Neural cell (in vitro differentiated cells): Measurements from ENCODE around the gene ELFN1. TPM values are rescaled to one million over a fixed set of nuclear protein-coding genes. Genes with fewer than 3 reads are reported as not detected.

Experiments used
- H2AFZ ChIP-seq: fragments of 200-600, 300-800 bp; sonication (generic), shearing (Covaris generic); 2 replicates; pipeline ENCODE4 v1.6.0; 2014; ENCODE audit warnings: low read depth, mild to moderate bottlenecking, antibody characterized with exemption, low read length, moderate library complexity
- H3F3A ChIP-seq: fragments of 200-600 bp; shearing (Covaris generic); 2 replicates; pipeline ENCODE4 v1.6.1; 2016; ENCODE audit warnings: mild to moderate bottlenecking, moderate library complexity, mixed read lengths, antibody characterized with exemption, low read length; ENCODE audit not compliant: insufficient read depth, poor library complexity, severe bottlenecking
- H3K27ac ChIP-seq: fragments of 200-600, 300-800 bp; sonication (generic), shearing (Covaris generic); 2 replicates; pipeline ENCODE4 v1.5.1; 2014; ENCODE audit warnings: mild to moderate bottlenecking, low read length, moderate library complexity
- H3K27me3 ChIP-seq: fragments of 300-800, 200-600 bp; sonication (generic), shearing (Covaris generic); 2 replicates; pipeline ENCODE4 v1.6.0; 2014; ENCODE audit warnings: mild to moderate bottlenecking, low read depth, low read length, moderate library complexity; ENCODE audit not compliant: insufficient read depth
- H3K36me3 ChIP-seq: fragments of 300-800, 200-600 bp; sonication (generic), shearing (Covaris generic); 2 replicates; pipeline ENCODE4 v1.5.1; 2014; ENCODE audit warnings: mild to moderate bottlenecking, antibody characterized with exemption, low read length, moderate library complexity; ENCODE audit not compliant: insufficient read depth
- H3K4me2 ChIP-seq: fragments of 300-800, 200-600 bp; sonication (generic), shearing (Covaris generic); 2 replicates; pipeline ENCODE4 v1.6.0; 2014; ENCODE audit warnings: mild to moderate bottlenecking, low read length
- H3K4me3 ChIP-seq: fragments of 300-800, 200-600 bp; sonication (generic), shearing (Covaris generic); 2 replicates; pipeline ENCODE4 v1.5.1; 2014; ENCODE audit warnings: mild to moderate bottlenecking, low read length, moderate library complexity
- H3K79me2 ChIP-seq: fragments of 200-600 bp; shearing (Covaris generic); replicated peaks from 2 replicates; pipeline ENCODE4 v1.6.0; 2014; ENCODE audit warnings: mild to moderate bottlenecking, low read length, moderate library complexity; ENCODE audit not compliant: insufficient read depth
- H3K9ac ChIP-seq: fragments of 300-800, 200-600 bp; sonication (generic), shearing (Covaris generic); 2 replicates; pipeline ENCODE4 v1.6.1; 2016; ENCODE audit warnings: mild to moderate bottlenecking, low read length, mixed read lengths
- H3K9me2 ChIP-seq: fragments of 200-600 bp; shearing (Covaris generic); 2 replicates; pipeline ENCODE4 v1.6.1; 2016; ENCODE audit warnings: mild to moderate bottlenecking, low read length, mixed read lengths; ENCODE audit not compliant: insufficient read depth
- H3K9me3 ChIP-seq: fragments of 200-600, 300-800 bp; sonication (generic), shearing (Covaris generic); 2 replicates; pipeline ENCODE4 v1.6.1; 2016; ENCODE audit warnings: mild to moderate bottlenecking, mixed run types, low read length, moderate library complexity, mixed read lengths
- H4K20me1 ChIP-seq: fragments of 200-600 bp; shearing (Covaris generic); 2 replicates; pipeline ENCODE4 v1.6.1; 2016; ENCODE audit warnings: mild to moderate bottlenecking, mixed run types; ENCODE audit not compliant: insufficient read depth
- EP300 ChIP-seq: fragments of 450-650 bp; conservative IDR thresholded peaks from 2 replicates; pipeline ENCODE4 v1.6.1; 2014; ENCODE audit warnings: antibody characterized with exemption, mild to moderate bottlenecking, moderate library complexity; ENCODE audit not compliant: poor library complexity, severe bottlenecking
- EZH2 ChIP-seq: fragments of 200-600, 300-800 bp; shearing (Covaris generic), sonication (generic); IDR thresholded peaks from 2 replicates; pipeline ENCODE4 v1.6.1; 2014; ENCODE audit warnings: antibody characterized with exemption, low read length, borderline replicate concordance, mild to moderate bottlenecking; ENCODE audit not compliant: insufficient read depth, poor library complexity, severe bottlenecking
- MXI1 ChIP-seq: fragments of 450-650 bp; conservative IDR thresholded peaks from 2 replicates; pipeline ENCODE4 v1.6.1; 2014; ENCODE audit warnings: antibody characterized with exemption, mild to moderate bottlenecking; ENCODE audit not compliant: poor library complexity, severe bottlenecking
- POLR2AphosphoS5 ChIP-seq: IDR thresholded peaks from 2 replicates; pipeline ENCODE4 v1.6.1; 2012
- RAD21 ChIP-seq: fragments of 450-650 bp; conservative IDR thresholded peaks from 2 replicates; pipeline ENCODE4 v1.6.1; 2014; ENCODE audit warnings: antibody characterized with exemption, mild to moderate bottlenecking, moderate library complexity
- SMC3 ChIP-seq: fragments of 450-650 bp; conservative IDR thresholded peaks from 2 replicates; pipeline ENCODE4 v1.6.1; 2014; ENCODE audit warnings: antibody characterized with exemption, mild to moderate bottlenecking, moderate library complexity; ENCODE audit not compliant: poor library complexity
- TAF1 ChIP-seq: IDR thresholded peaks from 2 replicates; pipeline ENCODE4 v1.6.1; 2012; ENCODE audit warnings: low read depth
- polyA plus RNA-seq: library from polyadenylated mRNA; depleted of rRNA; stranded (reverse); fragments of >200 nt; gene quantifications from 2 replicates; pipeline ENCODE4 v1.2.3, GENCODE V29; 2014
- TF ChIP-seq, protein P1 (sequence below): fragments of 450-650 bp; IDR thresholded peaks from 2 replicates; pipeline ENCODE4 v1.5.1; 2014; ENCODE audit warnings: antibody characterized with exemption, mild to moderate bottlenecking, moderate library complexity; ENCODE audit not compliant: poor library complexity, severe bottlenecking
- TF ChIP-seq, protein P2 (sequence below): IDR thresholded peaks from 2 replicates; pipeline ENCODE4 v1.6.1; 2012; ENCODE audit warnings: borderline replicate concordance

ELFN1 gene
- polyA plus RNA-seq, 1 donor from 2014 or later = 11.8 TPM

DNA sequence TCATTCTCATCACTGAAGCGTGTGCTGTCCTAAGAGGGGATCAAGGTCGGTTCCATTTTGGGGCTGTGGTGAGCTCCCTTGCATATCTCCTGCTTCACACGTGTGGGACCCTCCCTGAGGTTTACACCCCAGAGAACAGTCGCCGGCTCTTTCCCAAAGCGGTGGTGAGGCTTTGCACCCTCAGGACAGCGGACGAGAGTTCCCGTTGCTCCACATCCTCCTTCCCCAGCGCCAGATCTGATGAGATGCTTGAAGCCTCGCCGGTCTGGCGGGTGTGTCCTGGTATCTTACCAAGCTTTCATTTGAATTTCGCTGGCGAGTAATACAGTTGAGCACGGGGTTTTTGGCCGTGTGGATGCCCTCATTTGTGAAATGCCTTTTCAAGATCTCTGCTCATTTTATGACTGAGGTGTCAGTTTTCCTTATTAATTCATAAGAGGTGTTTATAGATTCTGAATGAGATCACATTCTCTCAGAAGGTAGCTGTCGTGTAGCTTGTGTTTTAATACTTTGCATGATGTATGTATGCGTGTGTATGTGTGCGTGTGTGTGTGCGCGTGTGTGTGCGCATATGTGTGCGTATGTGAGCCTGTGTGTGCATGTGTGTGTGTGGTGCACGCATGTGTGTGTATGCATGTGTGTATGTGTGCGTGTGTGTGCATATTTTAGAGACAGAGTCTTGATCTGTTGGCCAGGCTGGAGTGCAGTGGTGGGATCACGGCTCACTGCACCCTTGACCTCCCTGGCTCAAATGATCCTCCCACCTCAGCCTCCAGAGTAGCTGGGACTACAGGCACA is 30.7 kb downstream of the ELFN1 start:
- TF ChIP-seq SMC3 (no peak), TAF1 (no peak), RAD21 (no peak), POLR2AphosphoS5 (no peak)
- TF ChIP-seq, protein P1, sequence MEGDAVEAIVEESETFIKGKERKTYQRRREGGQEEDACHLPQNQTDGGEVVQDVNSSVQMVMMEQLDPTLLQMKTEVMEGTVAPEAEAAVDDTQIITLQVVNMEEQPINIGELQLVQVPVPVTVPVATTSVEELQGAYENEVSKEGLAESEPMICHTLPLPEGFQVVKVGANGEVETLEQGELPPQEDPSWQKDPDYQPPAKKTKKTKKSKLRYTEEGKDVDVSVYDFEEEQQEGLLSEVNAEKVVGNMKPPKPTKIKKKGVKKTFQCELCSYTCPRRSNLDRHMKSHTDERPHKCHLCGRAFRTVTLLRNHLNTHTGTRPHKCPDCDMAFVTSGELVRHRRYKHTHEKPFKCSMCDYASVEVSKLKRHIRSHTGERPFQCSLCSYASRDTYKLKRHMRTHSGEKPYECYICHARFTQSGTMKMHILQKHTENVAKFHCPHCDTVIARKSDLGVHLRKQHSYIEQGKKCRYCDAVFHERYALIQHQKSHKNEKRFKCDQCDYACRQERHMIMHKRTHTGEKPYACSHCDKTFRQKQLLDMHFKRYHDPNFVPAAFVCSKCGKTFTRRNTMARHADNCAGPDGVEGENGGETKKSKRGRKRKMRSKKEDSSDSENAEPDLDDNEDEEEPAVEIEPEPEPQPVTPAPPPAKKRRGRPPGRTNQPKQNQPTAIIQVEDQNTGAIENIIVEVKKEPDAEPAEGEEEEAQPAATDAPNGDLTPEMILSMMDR = no peak
- Histone ChIP-seq H3K4me2 (no peak overlapping the region), H2AFZ (no peak overlapping the region), H3K27ac (no peak overlapping the region), H3K9ac (no peak overlapping the region), H3K79me2 (peaks cover 3% of the 10 kb centered on the region), H3K27me3 (no peaks in the 10 kb centered on the region), H3K9me2 (no peaks in the 10 kb centered on the region), H3F3A (no peaks in the 10 kb centered on the region), H3K4me3 (no peak overlapping the region), H3K36me3 (no peaks in the 10 kb centered on the region), H4K20me1 (no peaks in the 10 kb centered on the region), H3K9me3 (peaks cover 5% of the 10 kb centered on the region)

DNA sequence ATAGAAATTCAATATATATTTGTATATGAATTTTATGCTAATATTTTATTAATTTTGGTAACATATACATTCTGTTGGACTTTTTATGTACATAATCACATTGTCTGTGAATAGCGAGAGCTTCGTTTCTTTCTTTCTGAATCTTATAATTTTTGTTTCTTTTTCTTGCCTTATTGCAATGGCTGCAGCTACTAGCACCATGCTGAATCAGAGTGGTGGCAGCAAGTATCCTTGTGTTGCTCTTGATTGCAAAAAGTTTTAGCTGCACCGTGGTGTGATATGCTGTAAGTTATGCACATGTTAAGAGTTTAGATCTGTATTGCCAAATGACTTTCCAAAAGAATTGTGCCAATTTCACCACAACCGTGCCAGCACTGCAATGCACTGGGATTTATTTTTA is 32.6 kb downstream of the ELFN1 start:
- Histone ChIP-seq H3K9me2 (no peaks in the 10 kb centered on the region), H3K27ac (no peak overlapping the region), H3F3A (no peaks in the 10 kb centered on the region), H3K4me2 (no peak overlapping the region), H3K9ac (no peak overlapping the region), H3K79me2 (peaks cover 3% of the 10 kb centered on the region), H3K36me3 (no peaks in the 10 kb centered on the region), H2AFZ (no peak overlapping the region), H3K27me3 (no peaks in the 10 kb centered on the region), H4K20me1 (no peaks in the 10 kb centered on the region), H3K4me3 (no peak overlapping the region), H3K9me3 (peaks cover 5% of the 10 kb centered on the region)
- TF ChIP-seq MXI1 (no peak), EZH2 (no peak), EP300 (no peak), SMC3 (no peak), TAF1 (no peak), RAD21 (no peak), POLR2AphosphoS5 (no peak)
- TF ChIP-seq, protein P2, sequence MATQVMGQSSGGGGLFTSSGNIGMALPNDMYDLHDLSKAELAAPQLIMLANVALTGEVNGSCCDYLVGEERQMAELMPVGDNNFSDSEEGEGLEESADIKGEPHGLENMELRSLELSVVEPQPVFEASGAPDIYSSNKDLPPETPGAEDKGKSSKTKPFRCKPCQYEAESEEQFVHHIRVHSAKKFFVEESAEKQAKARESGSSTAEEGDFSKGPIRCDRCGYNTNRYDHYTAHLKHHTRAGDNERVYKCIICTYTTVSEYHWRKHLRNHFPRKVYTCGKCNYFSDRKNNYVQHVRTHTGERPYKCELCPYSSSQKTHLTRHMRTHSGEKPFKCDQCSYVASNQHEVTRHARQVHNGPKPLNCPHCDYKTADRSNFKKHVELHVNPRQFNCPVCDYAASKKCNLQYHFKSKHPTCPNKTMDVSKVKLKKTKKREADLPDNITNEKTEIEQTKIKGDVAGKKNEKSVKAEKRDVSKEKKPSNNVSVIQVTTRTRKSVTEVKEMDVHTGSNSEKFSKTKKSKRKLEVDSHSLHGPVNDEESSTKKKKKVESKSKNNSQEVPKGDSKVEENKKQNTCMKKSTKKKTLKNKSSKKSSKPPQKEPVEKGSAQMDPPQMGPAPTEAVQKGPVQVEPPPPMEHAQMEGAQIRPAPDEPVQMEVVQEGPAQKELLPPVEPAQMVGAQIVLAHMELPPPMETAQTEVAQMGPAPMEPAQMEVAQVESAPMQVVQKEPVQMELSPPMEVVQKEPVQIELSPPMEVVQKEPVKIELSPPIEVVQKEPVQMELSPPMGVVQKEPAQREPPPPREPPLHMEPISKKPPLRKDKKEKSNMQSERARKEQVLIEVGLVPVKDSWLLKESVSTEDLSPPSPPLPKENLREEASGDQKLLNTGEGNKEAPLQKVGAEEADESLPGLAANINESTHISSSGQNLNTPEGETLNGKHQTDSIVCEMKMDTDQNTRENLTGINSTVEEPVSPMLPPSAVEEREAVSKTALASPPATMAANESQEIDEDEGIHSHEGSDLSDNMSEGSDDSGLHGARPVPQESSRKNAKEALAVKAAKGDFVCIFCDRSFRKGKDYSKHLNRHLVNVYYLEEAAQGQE = no peak
- TF ChIP-seq, protein P1 = no peak
